LHCN-M2 (cell line): Measurements from ENCODE around the gene NFATC3. TPM values are rescaled to one million over a fixed set of nuclear protein-coding genes. Genes with fewer than 3 reads are reported as not detected.

Experiments
- DNase-seq: peaks from one replicate; pipeline ENCODE4 v3.0.0-alpha.2; 2012; ENCODE audit warnings: low read depth
- polyA plus RNA-seq: library from polyadenylated mRNA; unstranded; fragments of >200 nt; gene quantifications from one replicate; pipeline ENCODE4 v1.2.1, GENCODE V29; 2012; ENCODE audit warnings: missing spikeins
- total RNA-seq: library from RNA; depleted of rRNA; stranded (reverse); fragments of >200 nt; gene quantifications from 2 replicates; pipeline ENCODE4 v1.2.3, GENCODE V29; 2014; rRNA removed

The NFATC3 gene
- total RNA-seq: 22.3 and 26.5 TPM in 2 replicates
- polyA plus RNA-seq: 7.4 TPM

DNA sequence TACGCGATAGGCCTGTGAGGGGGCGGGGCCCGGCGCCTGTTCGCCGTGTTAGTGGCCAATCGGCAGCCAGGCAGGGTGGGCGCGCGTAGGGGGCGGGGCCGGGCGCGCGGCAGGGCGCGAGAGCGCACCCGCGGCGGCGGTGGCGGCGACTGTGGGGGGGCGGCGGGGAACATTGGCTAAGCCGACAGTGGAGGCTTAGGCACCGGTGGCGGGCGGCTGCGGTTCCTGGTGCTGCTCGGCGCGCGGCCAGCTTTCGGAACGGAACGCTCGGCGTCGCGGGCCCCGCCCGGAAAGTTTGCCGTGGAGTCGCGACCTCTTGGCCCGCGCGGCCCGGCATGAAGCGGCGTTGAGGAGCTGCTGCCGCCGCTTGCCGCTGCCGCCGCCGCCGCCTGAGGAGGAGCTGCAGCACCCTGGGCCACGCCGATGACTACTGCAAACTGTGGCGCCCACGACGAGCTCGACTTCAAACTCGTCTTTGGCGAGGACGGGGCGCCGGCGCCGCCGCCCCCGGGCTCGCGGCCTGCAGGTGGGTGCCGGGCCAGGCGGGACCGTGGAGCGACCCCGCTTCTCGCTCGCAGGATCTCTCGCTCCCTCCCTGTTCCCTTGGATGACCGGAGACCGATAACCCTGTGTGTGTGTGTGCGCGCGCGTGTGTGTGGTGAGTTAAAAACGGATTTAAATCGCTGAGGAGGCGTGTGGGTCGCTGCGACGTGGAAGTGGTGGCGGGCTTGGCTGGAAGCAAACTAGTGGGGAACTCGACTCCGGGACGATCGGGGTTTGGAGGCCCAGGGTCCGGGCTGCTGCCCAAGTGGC, at the start of gene NFATC3:
NFATC3 (plus strand) TSS at position 112 of the 813 bp plus-strand sequence; CDS start at position 424, 312 bp downstream.
- peak; percentile 96 for DNase-seq

DNA sequence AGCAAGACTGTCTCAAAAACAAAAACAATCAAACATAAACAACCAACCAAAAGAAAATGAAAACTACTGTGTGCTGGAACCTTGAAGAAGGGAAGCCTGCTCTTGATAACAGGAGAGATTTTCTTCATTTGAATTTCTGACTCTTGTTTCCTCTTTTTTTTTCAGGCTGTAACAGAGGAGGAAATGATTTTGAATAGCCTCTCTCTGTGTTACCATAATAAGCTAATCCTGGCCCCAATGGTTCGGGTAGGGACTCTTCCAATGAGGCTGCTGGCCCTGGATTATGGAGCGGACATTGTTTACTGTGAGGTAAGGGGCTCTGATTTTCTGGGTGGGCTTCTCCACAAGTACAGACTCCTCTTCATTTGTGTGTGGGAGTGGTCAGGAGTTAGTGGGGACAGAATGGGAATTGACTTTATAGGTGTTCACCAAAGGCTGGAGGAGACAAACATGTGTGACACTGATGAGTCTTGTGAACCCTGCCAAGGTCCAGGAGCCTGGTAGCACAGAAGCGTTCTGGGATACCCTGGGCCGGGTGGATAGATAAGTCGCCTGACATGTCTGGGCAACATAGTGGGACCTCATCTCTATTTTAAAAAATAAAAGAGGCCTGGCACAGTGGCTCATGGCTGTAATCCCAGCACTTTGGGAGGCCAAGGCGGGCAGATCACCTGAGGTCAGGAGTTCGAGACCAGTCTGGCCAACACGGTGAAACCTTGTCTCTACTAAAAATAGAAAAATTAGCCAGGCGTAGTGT, 47.2 kb upstream of the NFATC3 start:
- no peak for DNase-seq

DNA sequence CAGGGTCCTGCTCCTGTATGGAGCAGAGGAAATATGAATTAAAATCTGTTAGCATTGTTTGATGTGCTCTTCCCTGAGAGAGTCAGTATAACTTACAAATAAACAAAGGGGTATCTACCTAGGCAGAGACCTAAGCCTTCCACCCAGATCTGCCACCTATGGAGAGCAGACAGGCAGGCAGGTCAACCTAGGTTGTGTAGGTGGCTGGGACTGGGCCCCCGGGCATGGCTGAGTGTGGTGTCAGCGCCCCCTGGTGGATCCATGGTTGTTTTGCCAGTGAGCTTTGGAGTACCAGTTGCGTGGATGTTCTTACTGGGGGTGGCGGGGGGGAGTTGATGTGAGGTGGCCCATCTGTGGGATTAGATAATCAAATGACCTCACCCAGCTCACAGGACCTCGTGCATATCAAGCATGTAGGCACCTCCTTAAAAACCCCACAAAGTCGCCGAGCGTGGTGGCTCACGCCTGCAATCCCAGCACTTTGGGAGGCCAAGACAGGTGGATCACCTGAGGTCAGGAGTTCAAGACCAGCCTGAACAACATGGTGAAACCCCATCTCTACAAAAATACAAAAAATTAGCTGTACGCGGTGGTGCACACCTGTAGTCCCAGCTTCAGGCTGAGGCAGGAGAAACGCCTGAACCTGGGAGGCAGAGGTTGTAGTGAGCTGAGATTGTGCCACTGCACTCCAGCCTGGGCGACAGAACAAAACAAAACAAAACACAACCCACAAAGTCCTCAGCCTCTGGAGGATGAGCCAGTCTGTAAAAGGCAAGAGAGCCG, 44.5 kb upstream of the NFATC3 start:
- peak; percentile 41 for DNase-seq

DNA sequence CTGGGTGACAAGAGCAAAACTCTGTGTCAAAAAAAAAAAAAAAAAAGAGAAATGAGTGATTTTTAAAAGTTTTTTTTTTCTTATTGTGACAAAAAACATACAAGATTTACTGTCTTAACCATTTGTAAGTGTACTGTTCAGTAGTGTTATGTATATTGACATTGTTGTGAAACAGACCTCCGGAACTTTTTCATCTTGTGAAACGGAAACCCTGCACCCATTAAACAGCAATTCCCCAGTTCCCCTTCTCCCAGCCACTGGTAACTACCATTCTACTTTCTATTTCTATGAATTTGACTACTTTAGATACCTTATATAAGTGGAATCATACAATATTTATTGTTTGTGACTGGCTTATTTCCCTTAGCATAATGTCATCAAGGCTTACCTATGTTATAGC, 43.4 kb upstream of the NFATC3 start:
- no peak for DNase-seq

DNA sequence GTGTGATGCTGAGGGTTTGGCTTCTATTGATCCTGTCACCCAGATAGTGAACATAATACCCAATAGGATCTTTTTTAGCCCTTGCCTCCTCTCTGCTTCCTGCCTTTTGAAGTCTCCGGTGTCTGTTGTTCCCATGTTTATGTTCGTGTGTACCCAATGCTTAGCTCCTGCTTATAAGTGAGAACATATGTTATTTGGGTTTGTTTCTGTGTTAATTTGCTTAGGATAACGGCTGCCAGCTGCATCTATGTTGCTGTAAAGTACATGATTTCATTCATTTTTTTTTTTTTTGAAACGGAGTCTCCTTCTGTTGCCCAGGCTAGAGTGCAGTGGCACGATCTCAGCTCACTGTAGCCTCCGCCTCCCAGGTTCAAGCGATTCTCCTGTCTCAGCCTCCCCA, 39.1 kb upstream of the NFATC3 start:
- DNase-seq: no peak

DNA sequence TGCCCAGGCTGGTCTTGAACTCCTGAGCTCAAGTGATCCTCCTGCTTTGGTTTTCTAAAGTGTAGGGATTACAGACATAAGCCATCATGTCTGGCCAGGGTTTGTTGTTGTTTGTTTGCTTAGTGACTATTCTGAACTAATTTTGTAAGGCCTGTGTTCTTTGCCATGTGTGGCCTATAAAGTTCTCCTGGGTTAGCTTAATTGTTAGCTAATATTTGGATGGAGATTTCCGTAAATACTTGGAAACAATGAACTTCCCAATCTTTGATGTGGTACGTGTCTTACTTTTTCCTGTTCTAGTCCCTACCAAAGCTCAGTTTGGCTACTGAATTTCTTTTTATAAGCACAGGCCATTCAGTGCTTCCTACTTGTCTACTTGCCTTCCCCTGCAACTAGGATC, 37.2 kb upstream of the NFATC3 start:
- DNase-seq: no peak

DNA sequence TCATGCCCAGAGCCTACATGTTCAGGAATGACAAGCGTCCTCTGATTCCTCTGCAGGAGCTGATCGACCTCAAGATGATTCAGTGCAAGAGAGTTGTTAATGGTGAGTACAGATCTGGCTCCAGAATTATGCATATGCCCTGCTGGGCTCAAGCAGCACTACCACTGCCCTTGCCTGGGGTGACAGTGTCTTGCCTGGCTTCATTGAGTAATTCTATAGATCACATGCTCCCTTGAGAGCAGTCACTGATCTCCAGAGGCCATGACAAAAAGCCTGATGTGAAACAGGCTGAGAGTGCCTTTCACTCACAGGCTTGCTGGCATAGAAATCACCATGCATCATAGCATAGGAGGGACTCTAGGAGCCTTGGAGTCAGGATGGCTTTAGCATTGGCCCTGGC, 35.7 kb upstream of the NFATC3 start:
- no peak for DNase-seq

DNA sequence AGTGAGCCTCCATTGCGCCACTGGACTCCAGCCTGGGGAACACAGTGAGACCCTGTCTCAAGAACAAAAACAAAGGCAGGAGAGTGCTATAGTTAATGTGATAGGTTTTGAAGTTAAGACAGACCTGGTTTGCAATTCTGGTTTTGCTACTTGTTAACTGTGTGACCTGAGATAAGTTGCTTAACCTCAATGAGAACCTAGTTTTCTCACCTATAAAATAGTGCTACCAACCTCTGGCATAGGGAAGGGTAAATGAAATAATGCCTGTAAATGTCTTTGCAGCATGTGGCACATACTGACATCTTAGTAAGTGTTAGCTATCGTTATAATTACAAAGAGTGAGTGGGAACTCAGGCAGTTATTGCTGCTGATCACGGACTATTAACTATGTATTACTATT, 29.8 kb upstream of the NFATC3 start:
- DNase-seq: no peak

DNA sequence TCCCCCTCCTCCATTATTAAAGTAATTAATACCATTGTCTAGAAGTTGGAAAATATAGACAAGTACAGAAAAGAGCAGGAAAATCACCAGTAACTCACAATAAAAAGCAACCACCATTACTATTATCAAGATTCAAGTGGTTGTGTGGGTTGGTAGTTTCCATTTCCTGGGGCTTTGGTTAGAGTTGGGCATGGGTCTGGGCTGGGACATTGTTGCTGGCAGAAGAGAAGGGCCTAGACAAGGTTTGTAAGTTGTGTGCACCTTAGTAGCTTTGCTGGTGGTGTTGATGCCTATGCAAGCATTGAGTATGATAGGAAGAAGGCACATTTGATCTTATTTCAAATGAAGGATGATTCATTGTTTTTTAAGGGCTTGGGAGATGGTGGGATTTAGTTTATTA, 25.4 kb upstream of the NFATC3 start:
- DNase-seq: no peak

DNA sequence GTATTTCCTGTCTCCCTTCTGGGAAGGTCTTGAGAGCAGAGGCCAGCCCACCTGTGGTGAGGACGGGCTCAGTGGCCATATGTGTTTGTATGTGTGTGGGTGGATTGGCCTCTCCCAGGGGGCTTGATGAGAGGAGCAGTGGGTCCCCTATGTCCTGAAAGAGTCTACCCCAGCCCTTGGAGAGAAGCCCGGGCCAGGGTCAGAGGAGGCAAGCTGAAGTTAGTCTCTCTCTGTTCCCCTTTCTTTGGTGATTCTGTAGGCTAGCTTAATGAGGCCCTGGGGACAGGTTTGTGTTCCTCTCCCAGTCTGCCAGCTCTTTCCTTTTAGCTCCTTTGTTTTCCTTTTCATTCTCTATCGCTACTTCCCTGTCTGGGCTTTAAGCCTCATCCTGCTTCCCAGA, 23.8 kb upstream of the NFATC3 start:
- DNase-seq: no peak

DNA sequence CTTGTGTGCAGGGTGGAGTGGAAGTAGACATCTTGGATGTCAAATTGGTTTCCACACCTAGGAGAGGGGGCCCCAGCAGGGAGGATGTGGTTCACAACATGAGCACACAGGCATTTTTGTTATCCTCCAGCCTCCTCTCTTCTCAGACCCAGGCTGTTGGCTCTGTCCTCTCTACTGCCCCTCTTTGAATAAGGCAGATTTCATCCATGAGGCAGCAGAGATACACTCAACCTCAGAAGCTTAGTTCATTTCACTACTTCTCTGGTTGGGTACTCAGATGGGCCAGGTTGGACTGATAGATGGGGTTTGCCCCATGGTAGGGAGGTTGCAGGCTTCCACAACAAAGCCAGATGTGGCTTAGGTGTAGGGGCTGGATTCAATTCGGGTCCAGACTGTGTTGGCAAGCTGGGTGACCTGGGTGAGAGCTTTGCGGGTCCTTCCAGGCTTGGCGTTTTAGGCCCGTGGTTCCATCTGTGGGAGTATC, 22.2 kb upstream of the NFATC3 start:
- DNase-seq: no peak

DNA sequence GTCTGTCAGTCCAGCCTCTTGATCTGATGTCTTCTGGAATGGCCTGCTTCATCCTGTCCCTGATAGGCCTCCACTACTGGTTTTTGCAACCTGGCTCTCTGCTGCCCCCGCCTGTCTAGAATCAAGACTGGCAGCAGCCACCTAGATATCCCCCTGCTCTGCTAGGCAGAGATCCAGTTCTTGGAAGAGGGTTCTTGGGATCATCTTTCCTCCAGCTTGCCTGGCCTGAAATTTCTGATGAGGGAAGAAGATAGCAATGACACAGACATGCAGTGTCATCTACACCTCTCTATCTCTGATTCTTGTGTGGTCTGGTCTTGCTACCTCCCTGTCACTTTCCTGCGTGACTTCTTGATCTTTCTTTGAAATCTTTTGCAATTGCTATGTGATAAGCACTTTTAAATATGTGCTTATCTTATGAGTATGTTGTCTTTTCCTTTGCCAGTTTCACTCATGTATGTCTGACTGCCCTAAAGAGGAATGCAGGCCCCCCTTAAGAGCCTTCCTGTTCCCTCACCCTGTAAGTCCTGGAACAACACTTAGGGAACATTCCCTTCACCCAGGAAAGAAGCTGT, 20.3 kb upstream of the NFATC3 start:
- DNase-seq: peak; percentile 78

DNA sequence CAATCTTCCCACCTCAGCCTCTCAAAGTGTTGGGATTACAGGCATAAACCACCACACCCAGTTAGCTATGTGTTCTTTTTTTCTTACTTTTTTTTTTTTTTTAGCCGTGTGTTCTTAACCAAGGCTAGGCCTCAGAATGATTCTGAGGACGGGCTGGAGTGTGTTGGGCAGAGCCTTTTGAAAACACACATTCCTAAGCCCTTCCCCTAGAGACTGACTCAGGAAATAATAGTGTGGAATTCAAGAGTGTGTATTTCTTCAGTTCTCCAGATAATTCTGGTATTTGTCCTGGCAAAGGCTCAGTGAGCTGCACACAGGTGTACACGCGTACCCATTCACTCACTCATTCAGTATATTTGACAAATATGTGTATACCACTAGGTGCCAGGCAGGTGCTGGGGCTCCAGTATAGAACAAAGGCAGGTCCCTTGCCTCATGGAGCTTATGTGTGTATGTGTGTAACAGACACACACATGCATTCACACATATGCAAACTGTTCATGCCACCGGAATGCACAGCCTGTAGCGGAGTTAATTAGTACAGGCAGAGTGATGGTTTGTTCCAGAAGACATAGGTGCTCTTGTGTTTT, 19.4 kb upstream of the NFATC3 start:
- DNase-seq: peak; percentile 85

DNA sequence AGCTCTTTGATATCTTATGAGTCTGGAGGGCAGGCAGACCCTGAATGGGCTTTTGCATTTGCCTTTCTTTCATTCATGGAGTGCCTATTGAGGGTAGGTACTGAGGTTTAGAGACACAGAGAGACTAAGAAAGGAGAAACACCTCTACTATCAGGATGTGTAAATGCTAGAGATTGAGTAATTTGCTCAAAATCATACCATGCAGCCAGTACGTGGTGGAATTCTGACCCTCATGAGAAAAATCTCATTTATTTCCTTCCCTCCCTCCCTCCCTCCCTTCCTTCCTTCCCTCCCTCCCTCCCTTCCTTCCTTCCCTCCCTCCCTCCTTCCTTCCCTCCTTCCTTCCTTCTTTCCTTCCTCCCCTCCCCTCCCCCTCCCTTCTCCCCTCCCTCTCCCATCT, 18.4 kb upstream of the NFATC3 start:
- no peak for DNase-seq

DNA sequence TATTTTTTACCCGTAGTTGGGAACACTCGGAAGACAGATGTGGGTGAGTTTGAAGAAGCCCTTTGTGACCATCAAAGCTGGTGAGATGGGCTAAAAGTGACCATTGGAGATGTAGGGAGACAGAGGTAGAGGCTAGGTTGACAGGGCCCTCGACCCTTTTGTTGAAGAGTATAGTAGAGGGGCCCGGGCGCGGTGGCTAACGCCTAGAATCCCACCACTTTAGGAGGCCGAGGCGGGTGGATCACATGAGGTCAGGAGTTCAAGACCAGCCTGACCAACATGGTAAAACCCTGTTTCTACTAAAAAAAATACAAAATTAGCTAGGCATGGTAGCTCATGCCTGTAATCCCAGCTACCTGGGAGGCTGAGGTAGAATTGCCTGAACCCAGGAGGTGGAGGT, 16.2 kb upstream of the NFATC3 start:
- DNase-seq: no peak

DNA sequence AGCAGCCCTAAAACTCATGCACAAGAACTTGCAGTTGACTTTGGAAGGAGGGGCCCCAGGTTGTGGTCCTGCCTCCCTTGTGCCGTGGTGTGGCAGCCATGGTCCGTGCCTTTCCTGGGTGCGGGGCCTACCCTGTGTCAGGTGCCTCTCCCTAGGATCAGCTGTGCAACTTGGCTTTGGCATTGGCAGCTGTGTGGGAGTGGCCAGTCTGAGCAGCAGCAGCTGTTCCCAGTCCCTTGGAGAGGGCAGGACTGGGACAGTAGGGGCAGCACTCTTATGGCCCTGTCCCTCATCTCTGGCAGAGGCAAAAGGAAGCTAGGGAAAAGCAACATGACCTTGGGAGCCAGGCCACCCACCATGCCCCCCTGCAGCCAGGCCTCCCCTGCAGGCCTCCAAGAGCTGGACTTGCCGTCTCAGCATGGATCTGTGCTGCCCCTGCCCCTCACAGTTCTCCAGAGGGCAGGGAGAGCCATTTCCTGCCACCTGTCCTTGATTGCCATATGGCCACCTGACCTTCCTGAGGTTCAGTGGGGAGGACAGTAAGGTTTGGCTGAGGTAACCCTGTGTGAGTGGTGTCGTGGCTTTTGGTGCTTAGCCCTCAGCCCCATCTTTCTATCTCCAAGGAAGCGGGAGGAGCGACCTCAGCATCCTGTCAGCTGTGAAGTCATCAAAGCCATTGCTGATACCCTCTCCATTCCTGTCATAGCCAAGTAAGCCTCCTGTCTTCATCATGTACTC, 15.5 kb upstream of the NFATC3 start:
- peak; percentile 87 for DNase-seq

DNA sequence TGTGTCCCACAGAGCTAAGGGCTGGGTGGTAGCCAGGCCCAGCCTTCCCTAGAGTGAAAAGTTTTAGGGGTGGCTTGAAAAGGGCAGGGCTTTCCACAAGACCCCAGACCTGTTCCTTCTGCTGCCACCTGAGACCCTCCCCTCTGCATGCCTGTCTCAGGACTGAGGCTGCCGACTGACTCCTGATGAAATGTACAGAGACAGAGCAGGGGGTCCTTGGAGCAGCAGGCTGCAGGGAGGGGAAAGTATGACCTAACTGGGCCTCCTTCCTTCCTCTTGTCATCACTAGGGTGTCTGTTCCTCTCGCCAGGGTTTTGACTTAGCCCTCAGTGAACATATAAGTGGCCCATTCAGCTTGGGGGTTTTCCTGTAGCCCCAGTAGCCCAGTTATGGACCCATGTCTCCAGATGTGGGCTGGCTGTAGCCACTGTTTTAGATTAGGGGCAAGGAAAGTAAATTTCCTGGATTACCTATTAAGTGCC, 14.9 kb upstream of the NFATC3 start:
- no peak for DNase-seq

DNA sequence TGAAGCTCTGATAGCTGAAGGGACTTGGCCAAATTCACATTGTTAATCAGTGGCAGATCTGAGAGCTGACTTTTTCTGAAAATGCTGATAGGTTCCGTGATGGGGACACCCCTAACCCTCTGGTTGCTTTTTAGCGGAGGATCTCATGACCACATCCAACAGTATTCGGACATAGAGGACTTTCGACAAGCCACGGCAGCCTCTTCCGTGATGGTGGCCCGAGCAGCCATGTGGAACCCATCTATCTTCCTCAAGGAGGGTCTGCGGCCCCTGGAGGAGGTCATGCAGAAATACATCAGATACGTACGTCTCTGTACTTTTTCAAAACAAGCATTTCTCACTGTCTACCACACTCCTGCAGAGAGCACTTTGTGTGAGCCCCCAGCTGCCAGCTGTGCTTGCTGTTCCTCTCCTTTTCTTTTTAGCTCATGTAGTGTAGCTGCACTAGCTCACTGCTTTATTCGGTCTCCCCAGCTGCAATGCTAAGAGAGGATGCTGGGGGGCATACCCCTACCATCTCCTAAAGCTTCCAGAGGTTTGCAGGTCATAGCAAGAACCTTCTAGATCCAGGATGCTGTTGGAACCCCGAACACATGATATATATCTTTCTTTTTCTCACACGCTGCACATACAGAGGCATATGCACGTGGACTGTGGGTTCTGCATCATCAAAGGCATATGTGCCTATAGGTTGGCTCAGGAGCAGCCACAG, 14.2 kb upstream of the NFATC3 start:
- DNase-seq: no peak

DNA sequence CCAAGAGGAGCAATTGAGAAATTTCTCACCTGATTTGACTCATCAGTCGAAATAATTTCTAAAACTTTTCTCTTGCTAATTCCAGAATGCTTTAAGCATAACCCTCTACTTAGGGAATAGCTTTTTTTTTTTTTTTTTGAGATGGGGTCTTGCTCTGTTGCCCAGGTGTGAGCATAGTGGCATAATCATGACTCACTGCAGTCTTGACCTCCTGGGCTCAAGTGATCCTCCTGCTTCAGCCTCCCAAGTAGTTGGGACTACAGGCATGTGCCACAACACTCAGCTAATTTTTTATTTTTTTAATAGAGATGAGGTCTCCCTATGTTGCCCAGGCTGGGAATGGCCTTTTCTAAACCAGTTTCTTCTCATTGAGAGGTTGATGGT, 13.7 kb upstream of the NFATC3 start:
- DNase-seq: no peak
